ENCODE results near the gene ZNF768.
"Not testable (repeated sequence)": the region's sequence is repeated elsewhere in the genome, so short reads cannot be mapped to it uniquely, and the experiment has no call there.

The ZNF768 gene

DNA sequence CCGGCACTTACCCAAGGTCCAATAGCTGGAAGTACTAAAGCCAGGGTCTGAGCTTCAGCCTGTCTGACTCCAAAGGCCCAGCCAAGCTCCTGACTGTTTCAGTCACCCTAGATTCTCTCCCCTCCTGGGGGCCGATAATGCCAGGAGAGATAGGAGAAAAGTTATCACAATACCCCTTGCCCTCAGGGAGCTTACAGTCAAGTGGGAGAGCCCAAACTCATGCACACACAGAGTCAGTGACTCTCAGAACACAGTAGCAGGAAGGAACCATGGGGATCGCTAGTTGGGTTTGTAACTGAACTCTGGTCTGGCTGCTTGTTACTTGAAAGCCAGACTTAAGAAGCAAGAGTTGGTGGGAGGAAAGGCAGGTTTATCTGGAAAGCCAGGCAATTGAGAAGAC, 14.9 kb downstream of the ZNF768 start:
- no peak for DNase-seq (ENCODE audit: low read depth in 1 of 2, low spot score in 1 of 2)

DNA sequence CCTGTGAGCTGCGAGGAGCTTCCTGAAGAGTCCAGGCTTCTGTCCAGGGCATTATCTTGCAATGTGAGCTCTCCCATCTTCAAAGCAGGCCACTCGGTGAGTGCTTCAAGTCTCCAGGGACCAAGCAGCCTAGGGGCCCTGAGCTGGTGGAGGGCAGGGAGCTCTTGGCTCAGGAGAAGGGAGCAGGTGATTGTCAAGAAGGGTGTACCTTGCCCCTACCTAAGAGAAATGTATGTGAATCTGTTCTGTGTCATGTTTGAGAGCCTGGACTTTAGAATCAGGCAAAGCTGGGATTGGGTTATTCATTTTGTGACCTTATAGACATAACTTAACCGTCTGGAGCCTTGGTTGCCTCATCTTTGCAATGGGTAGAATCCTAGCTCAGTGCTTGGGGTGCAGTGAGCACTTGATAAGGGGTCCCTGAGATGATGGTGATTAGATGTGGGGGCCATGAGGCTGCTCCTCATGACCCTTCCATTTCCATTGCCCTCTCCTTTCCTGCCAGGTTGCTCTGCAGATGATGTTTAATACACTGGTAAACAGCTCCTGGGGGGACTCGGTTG, 15.9 kb downstream of the ZNF768 start:
- no peak for DNase-seq (ENCODE audit: low read depth in 1 of 2, low spot score in 1 of 2)

DNA sequence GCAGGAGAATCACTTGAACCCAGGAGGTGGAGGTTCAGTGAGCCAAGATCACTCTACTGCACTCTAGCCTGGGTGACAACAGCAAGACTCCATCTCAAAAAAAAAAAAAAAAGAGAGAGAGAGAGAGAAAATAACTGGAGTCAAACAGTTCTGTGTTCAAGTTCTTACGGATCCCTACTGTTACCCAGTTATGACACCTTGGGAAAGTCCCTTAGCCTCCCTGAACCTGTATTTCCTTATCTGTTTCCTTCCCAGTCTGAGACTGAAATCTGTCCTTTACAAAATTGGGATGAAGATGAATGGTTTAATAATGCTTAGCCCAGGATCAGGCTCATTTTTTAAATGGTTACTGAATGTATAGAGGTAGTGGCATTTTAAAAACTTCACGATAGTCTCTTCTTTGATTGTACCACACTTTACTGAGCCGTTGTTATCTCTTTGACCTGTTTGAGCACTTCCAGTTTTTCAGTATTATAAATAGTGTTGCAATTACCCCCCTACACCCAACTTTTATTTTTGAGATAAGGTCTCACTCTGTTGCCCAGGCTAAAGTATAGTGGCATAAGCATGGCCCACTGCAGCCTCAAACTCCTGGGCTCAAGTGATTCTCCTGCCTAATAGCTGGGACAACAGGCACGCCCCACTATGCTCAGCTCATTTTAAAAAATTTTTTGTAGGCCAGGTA, 17.1 kb downstream of the ZNF768 start:
- no peak for DNase-seq (ENCODE audit: low read depth in 1 of 2, low spot score in 1 of 2)

DNA sequence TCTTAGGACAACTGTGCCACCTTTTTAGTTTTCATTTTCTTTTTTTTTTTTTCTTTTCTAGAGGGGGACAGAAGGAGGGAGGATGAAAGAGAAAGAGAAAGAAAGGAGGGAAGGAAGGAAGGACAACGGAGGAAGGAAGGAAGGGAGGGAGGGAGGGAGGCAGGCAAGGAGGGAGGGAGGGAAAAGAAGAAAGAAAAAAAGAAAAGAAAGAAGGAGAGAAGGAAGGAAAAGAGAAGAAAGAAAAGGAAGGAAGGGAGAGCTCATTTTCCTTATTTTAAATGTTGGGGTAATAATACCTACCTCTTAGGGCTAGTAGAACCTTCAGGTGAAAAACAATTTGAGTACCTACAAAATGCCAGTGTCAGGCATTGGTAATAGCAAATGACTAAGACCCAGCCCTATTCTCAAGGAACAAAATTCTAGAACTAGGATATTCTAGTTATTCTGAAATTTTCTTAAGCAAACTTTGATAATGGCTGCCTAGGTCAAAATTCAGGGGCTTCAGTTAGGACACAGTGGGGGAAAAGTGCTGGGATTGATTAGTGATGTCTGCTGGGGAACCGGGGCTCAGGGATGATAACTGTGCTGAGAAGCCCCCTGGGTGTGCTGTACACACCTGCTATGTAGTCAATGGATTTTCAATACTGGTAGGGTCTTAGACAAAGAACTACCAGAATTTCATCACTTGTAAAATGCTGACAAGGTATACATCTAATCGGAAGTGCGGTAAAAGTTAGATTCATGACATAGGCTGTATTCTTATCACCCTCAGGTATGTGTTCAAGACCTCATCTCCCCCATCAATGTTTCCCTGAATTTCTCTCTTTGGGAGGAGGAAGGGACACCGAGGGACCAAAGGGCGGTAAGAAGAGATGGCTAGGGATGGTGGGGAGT, 22.7 kb downstream of the ZNF768 start:
- no peak for DNase-seq (ENCODE audit: low read depth in 1 of 2, low spot score in 1 of 2)

DNA sequence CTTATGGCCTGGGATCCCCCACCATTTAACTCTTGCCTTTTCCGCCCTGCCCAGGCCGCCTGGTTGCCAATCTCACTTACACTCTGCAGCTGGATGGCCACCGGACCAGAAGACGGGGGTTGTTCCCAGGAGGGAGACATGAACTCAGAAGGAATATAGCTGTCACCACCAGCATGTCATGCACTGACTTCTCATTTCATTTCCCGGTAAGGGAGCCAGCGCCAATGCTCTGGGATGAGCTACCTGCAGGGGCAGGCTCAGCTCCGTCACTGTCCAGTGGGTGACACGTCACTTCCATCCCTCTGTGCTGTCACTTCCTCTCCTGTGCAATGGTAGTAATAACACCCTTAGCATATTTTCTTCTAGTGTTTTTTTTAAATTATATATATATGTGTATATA, 27.1 kb downstream of the ZNF768 start:
- DNase-seq (ENCODE audit: low read depth in 1 of 2, low spot score in 1 of 2), result no peak

DNA sequence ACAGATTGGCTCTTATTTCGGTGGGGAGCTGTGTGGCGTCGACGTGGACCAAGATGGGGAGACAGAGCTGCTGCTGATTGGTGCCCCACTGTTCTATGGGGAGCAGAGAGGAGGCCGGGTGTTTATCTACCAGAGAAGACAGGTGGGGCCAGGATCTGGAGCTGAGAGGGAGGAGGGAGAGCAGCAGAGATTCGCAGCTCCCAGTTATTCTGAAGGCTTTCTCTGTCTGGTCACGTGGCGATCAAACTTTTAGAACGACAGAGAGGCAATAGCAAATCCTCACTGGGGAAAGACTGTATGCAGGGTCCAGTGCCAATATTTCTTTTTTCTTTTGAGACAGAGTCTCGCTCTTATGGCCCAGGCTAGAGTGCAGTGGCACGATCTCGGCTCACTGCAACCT, 31.7 kb downstream of the ZNF768 start:
- no peak for DNase-seq (ENCODE audit: low read depth in 1 of 2, low spot score in 1 of 2)

DNA sequence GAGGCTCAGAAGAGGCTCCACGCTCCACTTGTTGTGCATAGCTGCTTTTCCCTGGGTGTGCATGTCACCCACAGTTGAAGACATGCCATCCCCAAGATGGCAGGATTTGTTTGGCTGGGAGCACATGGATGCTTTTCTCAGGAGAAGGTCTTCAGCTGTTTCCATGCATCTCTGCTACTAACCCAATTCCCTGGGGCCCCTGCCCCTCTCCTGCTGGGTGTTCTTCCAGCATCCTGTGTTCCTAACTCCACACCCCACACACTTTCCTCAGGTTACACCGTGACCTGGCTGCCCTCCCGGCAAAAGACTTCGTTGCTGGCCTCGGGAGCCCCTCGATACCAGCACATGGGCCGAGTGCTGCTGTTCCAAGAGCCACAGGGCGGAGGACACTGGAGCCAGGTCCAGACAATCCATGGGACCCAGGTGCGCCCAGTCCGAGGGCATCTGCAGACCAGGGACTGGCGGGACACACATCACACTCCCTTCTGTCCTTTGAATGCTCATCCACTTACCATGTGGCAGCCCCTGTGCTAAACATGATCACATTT, 32.4 kb downstream of the ZNF768 start:
- DNase-seq (ENCODE audit: low read depth in 1 of 2, low spot score in 1 of 2), result no peak

DNA sequence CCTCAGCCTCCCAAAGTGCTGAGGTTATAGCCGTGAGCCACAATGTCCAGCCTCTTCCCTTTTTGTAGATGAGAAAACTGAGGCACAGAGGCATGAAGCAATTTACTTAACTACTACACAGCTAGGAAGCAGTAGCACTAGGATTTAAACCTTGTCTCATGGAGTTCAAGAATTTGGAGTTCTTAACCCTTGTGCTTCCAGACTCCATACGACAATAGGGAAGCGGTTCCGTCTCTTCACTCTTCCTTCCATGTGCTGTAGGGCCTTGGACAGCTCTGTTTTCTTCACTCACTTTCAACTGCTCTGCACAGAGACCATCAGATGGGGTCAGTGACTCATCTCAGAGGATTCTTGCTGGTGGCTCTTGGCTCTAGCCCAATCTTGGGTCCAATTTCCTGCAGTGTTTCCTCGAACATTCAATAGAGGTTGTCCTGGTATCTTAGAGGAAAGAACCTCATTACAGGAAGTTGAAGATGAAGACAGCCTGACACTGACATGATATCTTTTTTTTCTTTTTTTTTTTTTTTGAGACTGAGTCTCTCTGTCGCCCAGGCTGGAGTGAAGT, 34.5 kb downstream of the ZNF768 start:
- no peak for DNase-seq (ENCODE audit: low read depth in 1 of 2, low spot score in 1 of 2)

DNA sequence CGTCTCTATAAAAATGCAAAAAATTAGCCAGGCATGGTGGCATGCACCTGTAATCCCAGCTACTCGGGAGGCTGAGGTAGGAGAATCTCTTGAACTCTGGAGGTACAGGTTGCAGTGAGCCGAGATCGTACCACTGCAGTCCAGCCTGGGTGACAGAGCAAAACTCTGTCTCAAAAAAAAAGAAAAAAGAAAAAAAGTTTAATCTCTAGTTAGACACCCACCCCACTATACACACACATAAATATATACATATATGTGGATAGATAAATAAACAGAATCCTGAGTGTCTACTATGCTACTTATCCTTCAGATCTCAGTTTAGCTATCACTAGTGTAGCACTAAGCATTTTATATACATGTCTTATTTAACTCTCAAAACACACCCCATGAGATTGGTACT, 35.1 kb downstream of the ZNF768 start:
- DNase-seq (ENCODE audit: low read depth in 1 of 2, low spot score in 1 of 2), result no peak

DNA sequence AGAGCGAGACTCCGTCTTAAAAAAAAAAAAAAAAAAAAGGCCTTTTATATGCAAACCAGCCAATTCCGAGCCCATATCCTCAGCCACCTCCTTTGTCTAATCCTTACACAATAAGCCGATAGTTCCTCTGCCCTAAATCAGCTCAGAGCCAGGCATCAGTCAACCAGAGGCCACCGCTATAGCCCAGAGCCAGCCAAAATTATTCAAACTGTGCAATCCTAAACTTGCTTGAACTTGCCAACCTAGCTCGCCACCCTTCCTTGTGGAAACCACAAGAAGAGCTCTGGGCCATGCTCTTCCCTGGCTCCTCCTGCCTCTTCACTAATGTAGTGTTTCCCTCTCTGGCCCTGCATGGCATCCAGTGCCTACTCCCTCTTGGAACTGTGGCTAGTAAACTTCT, 36.2 kb downstream of the ZNF768 start:
- DNase-seq (ENCODE audit: low read depth in 1 of 2, low spot score in 1 of 2), result no peak

DNA sequence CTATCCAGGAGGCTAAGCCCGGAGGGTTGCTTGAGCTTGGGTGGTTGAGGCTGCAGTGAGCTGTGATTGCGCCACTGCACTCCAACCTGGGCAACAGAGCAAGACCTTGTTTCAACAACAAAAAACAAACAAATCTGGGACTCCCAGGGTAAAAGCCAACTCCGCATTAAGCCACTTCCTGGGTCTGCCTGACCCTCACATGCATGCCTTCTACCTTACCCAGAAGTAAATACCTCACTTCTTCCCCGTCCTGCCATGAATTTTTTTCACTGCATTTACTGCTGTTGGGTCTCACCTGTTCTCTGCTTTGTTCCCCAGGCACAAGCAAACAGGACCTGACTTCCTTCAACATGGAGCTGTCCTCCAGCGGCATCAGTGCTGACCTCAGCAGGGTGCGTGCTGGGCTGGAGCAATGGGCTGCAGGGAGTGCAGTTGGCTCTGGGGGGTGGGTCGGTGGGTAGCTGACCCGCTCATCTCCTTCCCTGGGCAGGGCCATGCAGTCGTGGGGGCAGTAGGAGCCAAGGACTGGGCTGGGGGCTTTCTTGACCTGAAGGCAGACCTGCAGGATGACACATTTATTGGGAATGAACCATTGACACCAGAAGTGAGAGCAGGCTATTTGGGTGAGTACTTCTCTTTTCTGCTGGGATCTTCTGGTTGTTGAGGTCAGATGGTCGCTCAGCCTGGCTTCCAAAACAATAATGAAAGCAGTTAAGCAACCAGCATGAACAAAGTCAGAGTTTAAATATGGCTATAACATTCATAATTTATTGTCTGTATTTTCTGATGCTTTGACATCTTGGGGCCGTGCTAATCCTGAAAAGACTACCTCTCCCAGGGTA, 37.4 kb downstream of the ZNF768 start:
- DNase-seq (ENCODE audit: low read depth in 1 of 2, low spot score in 1 of 2), result no peak

DNA sequence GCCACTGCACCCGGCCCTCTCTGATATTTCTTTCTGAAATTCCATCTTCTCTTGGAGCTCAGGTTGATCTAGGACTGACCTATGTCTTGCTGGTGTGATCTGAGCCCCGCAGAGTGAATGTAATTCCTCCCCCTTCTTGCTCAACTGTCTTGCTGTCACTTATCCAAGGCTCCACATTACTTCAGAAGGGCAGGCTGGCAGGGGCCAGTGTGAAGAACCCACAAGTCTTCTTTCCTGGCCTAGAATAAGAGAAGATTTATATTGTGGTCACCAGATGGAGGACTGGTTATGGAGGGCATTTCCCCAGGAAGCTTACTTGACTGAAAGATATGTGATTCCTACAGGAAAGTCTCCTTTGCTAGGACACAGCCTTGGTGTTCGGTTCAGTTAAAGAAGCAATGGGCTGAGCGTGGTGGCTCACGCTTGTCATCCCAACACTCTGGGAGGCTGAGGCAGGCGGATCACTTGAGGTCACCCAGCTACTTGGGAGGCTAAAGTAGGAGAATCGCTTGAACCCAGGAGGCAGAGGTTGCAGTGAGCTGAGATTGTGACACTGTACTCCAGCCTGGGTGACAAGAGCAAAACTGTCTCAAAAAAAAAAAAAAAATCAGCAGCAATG, 40.4 kb downstream of the ZNF768 start:
- DNase-seq (ENCODE audit: low read depth in 1 of 2, low spot score in 1 of 2), result no peak

DNA sequence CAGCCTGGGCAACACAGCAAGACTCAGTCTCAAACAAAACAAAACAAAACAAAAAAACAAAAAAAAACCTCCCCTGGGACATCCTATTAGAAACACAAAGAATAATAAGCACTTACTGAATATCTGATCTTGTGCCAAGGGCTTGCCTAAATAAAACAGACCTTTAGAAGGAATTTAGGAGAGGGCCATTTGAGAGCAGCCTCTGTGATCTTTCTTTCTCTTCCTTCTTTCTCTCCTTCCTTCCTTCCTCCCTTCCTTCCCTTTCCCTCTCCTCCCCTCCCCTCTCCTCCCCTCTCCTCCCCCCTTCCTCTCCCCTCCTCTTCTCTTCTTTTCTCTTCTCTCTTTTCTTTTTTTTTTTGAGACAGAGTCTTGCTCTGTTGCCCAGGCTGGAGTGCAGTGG, 41.5 kb downstream of the ZNF768 start:
- DNase-seq (ENCODE audit: low read depth in 1 of 2, low spot score in 1 of 2), result no peak

DNA sequence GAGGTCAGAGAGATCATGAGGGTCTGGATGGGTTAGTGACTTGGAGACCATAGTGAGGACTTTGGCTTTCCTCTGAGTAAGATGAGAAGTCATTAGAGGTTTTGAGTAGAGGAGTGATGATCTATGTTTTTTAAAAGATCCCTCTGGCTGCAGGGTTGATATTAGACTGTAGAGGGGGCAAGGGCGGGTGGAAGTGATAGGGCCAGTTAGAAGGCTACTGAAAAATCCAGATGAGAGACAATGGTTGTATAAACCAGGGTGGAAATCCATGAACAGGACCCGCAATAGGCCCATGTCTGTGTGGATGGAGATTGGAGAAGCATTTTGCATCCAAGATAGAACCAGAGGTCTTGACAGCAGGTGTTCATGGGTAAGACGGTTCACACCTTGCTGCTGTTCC, 44.0 kb downstream of the ZNF768 start:
- no peak for DNase-seq (ENCODE audit: low read depth in 1 of 2, low spot score in 1 of 2)

DNA sequence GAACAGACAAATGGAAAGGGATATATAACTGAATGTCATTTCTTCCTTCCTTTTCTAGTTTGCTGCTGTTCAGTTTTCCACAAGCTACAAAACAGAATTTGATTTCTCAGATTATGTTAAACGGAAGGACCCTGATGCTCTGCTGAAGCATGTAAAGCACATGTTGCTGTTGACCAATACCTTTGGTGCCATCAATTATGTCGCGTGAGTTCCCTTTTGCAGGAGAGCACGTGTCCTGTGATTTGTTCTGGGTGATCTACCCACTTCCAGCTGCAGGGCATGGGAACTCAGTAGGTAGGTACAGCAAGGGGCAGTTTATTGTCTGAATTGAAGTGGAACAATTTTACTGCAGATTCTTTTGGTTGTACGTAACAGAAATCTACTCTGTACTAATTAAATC, 45.0 kb downstream of the ZNF768 start:
- DNase-seq (ENCODE audit: low read depth in 1 of 2, low spot score in 1 of 2), result no peak

DNA sequence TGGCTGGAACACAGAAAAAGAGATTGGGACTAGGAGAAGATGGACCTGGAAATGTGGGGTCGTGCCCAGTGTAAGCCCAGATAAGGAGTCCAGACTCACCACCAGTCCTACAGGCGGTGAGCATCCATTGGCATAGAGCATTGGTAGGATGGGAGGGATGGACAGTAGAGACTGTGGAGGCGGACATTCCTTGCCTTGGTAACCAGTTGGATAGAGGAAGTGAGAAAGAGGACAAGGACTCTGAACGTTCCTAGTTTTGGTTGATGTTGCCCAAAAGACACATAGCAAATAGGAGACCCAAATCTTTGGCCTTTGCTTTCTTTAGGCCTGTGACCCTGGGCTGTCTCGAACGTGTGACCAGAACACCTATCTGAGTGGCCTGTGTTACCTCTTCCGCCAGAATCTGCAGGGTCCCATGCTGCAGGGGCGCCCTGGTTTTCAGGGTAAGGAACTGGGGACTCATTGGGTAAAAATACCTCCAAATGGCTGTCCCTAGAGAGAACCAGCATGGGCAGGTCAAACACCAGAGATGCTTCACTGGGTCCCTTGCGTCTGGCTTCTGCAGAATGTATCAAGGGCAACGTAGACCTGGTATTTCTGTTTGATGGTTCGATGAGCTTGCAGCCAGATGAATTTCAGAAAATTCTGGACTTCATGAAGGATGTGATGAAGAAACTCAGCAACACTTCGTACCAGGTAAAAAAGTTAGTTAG, 47.4 kb downstream of the ZNF768 start:
- no peak for DNase-seq (ENCODE audit: low read depth in 1 of 2, low spot score in 1 of 2)

DNA sequence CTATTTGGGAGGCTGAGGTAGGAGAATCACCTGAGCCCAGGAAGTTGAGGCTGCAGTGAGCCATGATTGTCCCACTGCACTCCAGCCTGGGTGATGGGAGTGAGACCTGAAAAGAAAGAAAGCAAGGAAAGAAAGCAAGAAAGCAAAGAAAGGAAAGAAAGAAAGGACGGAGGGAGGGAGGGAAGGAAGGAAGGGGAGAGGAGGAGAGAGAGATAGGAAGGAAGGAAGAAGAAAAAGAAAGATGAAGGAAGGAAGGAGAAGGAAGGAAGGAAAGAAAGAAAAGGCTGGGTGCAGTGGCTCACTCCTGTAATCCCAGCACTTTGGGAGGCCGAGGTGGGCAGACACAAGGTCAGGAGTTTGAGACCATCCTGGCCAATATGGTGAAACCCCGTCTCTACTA, 48.6 kb downstream of the ZNF768 start:
- DNase-seq (ENCODE audit: low read depth in 1 of 2, low spot score in 1 of 2), result not testable (repeated sequence)

DNA sequence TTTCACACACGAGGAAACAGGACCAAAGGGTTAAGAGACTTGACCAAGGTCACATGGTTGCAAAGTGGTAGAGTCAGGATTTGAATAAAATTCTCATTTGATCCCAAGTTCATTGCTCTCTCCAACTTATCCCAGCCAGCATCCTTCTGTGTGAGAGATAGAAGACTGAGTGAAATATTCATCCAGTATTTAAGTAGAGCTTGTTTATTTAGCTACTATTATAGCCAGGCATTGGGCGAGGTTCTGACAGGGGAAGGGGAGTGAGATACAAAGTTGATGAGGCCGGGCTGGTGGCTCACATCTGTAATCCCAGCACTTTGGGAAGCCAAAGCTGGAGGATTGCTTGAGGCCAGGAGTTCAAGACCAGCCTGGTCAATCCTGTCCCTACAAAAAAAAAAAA, 49.4 kb downstream of the ZNF768 start:
- no peak for DNase-seq (ENCODE audit: low read depth in 1 of 2, low spot score in 1 of 2)

DNA sequence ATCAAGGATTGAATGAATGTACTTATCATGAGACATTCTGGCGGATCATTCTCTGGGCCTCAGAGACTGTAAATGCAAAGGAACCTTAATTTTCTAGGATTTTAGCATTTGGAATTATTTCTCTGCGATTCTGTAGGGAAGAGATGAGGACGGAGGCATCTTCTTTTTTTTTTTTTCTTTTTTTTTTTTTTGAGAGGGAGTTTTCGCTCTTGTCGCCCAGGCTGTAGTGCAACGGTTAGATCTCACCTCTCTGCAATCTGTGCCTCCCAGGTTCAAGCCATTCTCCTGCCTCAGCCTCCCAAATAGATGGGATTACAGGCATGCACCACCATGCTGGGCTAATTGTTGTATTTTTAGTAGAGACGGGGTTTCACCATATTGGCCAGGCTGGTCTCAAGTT, 51.7 kb downstream of the ZNF768 start:
- no peak for DNase-seq (ENCODE audit: low read depth in 1 of 2, low spot score in 1 of 2)

DNA sequence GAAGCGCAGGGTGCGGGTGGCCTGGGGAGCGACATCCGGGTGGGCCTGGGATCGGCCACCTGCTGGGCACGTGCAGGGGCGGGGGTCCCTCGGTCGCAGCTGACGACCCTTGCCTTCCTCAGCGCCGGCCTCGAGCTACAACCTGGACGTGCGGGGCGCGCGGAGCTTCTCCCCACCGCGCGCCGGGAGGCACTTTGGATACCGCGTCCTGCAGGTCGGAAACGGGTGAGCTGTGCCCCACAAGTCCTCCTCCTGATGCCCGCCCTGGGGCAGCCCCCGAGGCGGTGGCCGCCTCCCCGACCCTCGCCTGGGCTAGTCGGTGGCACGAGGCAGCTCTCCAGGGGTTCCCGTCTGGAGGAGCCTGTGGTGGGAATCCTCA, 52.3 kb downstream of the ZNF768 start:
- DNase-seq (ENCODE audit: low read depth in 1 of 2, low spot score in 1 of 2), result no peak
